ENCODE data around the gene LRFN2. TPM values are rescaled to one million over a fixed set of nuclear protein-coding genes. Genes with fewer than 3 reads are reported as not detected.

The LRFN2 gene
- total and polyA plus RNA-seq, 2 of the 8 experiments (the other 6 are each of a cell fraction or from before 2014, with no cell fraction given): 2.3 TPM

GRCh38 chr6:40543146-40543545, 44.0 kb downstream of the LRFN2 start (continued):
- TF ChIP-seq, protein P1, sequence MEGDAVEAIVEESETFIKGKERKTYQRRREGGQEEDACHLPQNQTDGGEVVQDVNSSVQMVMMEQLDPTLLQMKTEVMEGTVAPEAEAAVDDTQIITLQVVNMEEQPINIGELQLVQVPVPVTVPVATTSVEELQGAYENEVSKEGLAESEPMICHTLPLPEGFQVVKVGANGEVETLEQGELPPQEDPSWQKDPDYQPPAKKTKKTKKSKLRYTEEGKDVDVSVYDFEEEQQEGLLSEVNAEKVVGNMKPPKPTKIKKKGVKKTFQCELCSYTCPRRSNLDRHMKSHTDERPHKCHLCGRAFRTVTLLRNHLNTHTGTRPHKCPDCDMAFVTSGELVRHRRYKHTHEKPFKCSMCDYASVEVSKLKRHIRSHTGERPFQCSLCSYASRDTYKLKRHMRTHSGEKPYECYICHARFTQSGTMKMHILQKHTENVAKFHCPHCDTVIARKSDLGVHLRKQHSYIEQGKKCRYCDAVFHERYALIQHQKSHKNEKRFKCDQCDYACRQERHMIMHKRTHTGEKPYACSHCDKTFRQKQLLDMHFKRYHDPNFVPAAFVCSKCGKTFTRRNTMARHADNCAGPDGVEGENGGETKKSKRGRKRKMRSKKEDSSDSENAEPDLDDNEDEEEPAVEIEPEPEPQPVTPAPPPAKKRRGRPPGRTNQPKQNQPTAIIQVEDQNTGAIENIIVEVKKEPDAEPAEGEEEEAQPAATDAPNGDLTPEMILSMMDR (IDR thresholded peaks at IDR 0.05; ENCODE audit: control extremely low read depth in 1 of 3, insufficient read depth in 1 of 3, low read depth in 1 of 3, low read length in 3 of 3): no peak

All from H1 (cell line).